Activated CD4-positive, alpha-beta T cell treated with anti-CD3 and anti-CD28 coated beads, Interleukin-10, Interleukin-2, amounts not matched to agents 100 ng/mL and 50 ng/mL, durations not matched to agents 16 hours and 8 hours (primary cell): ENCODE measurements around the gene CD180.

ENCODE experiments used
- DNase-seq: peaks from one replicate; pipeline ENCODE4 v3.0.0-alpha.2; 2020

Gene CD180

DNA sequence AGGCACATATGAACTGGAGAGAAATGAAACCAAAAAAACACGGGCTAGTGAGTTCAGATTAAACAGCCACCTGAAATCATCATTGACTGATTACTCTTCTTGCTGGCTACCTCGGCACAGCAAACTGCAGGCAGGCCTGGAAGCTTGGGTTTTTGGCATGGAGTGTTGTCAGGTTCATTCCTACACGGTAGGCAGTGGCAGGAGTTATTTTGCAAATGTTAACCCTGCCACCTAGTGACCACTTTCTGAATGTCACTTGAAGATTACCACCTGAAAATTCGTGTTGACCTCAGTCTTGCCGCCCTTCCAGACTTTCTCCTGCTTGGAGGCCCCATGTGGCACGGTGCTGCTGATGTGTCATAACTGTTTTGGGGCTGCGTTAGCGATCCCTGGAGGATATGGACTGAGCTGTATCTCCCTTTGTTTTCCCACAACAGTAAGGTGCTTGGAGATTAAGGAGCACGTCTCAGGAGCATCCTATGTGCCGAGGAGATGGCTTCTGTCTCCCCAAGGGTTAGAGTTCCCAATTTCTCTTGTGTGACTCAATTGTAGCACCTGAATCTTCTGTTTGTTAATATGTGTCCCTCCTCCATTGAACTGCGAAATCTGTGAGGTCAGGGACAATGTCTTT lies 12.7 kb upstream of the CD180 start:
- peak; percentile 84 for DNase-seq

DNA sequence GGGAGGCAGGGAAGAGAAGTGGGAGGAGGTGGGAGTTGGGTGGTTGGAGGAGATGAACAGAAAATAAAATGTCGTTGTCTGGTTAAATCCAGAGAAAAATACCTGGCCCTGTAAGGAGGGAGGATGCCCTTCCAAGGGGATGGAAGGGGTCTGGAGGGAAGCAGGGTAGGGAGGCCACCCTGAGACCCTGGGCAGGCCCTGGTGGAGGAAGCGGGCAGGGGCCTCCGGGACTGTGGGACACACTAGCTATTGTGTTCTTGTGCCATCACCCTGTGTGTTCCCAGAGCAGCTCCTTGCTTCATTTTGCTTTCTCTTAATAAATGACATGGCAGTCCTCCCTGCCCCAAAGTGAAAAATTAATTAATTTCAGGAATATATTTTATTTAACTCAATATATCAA lies 11.8 kb upstream of the CD180 start:
- no peak for DNase-seq

DNA sequence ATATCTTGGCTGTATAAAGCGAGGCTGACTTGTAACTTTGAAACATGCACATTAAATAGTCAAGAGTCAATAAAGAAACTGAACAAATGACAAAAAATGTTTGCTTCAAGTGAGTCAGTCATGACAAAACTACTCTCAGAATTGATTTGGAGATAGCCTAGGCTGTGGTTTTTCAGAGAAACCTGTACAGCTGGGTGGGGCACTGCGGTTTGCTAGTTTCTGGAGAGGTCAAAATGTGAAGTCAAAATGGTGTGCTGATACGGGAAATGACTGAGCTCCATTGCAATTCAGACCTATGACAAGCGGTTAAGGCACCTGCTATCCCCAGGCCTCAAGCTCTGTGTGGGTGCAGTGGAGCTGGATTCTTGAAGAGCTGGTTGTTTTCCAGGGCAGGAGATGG lies 10.3 kb upstream of the CD180 start:
- peak; percentile 98 for DNase-seq

GRCh38 chr5:67206461-67206860 lies 9.9 kb upstream of the CD180 start:
- DNase-seq = no peak

DNA sequence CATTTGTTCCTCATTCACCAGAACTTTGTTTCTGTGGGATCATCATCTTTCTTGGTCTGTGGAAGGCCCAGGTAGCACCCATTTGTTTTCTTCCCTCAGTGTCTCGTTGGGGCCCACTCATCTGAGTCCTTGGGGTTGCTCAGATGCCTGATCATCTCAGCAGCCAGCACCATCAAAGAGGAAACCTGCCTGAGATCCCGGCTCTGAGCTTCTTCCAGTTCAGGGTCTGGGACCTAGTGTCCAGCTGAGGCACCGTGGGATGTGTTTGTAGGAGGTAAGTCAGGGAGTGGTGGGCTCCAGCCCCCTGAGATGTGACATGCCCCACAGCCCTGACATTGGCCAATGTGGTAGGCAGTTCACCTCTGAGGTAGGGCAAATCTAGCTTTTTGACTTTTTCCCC lies 9.4 kb upstream of the CD180 start:
- DNase-seq = no peak

DNA sequence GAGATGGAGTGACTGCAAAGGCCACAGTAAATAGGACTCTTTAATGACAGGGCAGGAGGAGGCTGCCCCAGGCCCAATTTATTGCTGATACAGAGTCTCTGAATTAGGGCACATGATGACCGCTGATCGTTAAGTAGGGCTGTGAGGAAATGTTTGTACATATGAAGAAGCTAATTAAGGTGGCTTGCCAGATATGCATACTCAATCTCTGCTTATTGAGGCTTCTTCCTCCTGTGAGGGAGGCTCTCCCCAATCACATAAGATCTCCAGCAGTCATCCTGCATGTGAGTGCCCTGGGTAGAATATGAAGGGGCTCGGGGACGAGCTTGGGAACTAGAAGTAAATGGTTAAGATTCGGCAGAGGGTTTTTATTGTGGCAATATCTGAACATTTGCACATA lies 8.2 kb upstream of the CD180 start:
- no peak for DNase-seq

DNA sequence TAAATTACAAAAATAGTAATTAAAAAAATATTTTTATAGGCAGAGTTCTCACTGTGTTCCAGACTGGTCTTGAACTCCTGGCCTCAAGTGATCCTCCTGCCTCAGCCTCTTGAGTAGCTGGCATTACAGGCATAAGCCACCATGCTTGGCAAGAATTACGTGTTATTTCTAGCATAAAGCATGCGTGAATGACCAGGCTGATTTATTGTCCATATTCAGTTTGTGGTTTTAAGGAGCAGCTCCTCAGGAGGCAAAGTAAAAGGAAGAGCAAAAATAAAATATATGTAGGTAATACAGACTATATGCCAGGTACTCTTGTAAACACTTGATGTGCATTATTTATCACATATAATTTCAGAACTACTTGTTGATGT lies 7.1 kb upstream of the CD180 start:
- no peak for DNase-seq

GRCh38 chr5:67202828-67203227 lies 6.2 kb upstream of the CD180 start:
- no peak for DNase-seq

- no peak for DNase-seq
Observed at GRCh38 chr5:67201897-67202549, 5.4 kb upstream of the CD180 start.

- no peak for DNase-seq
Observed at GRCh38 chr5:67200809-67201562, 4.4 kb upstream of the CD180 start.

DNA sequence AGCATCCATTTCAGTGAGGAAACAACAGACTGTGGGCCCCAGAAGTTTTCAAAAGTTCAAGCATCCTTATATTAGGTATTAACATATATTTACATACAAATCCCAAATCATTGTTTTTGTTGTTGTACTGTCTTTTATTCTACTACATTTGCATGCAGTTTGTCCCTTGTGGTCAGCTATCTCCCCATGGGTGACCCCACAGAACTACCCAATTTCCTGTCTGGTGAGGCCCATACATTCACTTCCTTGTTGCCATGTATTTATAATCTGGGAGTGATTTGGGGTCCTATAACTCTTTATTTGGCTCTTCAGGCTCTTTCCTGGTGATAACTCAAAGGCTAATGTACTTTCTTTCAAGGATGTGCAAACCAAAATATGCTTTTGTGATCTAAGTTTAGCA lies 3.3 kb upstream of the CD180 start:
- DNase-seq = no peak

DNA sequence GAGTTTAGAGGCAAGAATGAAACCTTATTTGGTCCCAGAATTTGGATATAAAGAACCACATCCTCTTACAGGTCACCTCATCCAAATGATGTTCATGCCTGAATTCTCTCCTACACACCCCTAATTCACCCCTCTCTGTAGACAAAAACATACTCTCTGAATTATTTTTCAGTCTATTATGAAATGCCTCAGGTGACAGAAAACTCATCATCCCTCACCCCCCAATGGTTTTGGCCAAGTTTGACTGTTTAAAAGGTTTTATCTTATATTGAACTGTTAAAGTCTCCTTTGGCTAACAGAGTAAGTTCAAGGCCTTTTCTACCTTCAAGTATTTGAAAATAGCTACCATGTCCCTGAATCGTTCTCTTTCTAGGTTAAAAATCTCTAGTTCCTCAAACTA lies 2.3 kb upstream of the CD180 start:
- DNase-seq = no peak

GRCh38 chr5:67197536-67197935 lies 937 bp upstream of the CD180 start:
- no peak for DNase-seq

GRCh38 chr5:67195406-67196275 lies 958 bp downstream of the CD180 start:
- DNase-seq = no peak

GRCh38 chr5:67194166-67194565 lies 2.4 kb downstream of the CD180 start:
- DNase-seq = no peak

GRCh38 chr5:67193439-67193807 lies 3.2 kb downstream of the CD180 start:
- DNase-seq = no peak

- DNase-seq = no peak
Observed at GRCh38 chr5:67192719-67193438, 3.7 kb downstream of the CD180 start.

- DNase-seq = no peak
Observed at GRCh38 chr5:67190861-67191260, 5.7 kb downstream of the CD180 start.

GRCh38 chr5:67190410-67190809 lies 6.2 kb downstream of the CD180 start:
- no peak for DNase-seq

DNA sequence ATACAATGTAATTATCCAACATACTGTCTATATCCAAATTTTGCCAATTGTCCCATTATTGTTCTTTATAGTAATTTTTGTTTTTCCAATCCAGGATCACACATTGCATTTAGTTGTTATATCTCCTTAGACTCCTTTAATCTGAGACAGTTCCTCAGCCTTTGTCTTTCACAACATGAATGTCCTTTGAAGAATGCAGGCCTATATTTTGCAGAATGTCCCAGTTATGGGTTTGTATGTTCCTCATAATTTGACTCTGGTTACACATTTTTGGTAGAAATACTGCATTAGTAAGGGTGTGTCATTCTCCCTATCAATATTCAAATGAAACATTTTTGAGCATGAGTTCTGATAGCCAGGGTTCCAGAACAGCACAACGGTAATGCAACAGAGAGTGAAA lies 6.7 kb downstream of the CD180 start:
- no peak for DNase-seq

GRCh38 chr5:67189079-67189354 lies 7.6 kb downstream of the CD180 start:
- no peak for DNase-seq

- no peak for DNase-seq
Observed at GRCh38 chr5:67188274-67189078, 8.1 kb downstream of the CD180 start.
